HG03442 (cell line): ENCODE measurements around the gene VAMP8.
A peak's percentile ranks its signal among the peaks of the same experiment; 100 is the strongest.
"Not testable (repeated sequence)": the region's sequence is repeated elsewhere in the genome, so short reads cannot be mapped to it uniquely, and the experiment has no call there.

Experiments
- ATAC-seq: cut with Tn5 transposase; IDR thresholded peaks from one replicate; pipeline ENCODE4 v1.9.1; 2021; ENCODE audit warnings: mild to moderate bottlenecking, moderate library complexity; ENCODE audit not compliant: unreplicated experiment

The VAMP8 gene

DNA sequence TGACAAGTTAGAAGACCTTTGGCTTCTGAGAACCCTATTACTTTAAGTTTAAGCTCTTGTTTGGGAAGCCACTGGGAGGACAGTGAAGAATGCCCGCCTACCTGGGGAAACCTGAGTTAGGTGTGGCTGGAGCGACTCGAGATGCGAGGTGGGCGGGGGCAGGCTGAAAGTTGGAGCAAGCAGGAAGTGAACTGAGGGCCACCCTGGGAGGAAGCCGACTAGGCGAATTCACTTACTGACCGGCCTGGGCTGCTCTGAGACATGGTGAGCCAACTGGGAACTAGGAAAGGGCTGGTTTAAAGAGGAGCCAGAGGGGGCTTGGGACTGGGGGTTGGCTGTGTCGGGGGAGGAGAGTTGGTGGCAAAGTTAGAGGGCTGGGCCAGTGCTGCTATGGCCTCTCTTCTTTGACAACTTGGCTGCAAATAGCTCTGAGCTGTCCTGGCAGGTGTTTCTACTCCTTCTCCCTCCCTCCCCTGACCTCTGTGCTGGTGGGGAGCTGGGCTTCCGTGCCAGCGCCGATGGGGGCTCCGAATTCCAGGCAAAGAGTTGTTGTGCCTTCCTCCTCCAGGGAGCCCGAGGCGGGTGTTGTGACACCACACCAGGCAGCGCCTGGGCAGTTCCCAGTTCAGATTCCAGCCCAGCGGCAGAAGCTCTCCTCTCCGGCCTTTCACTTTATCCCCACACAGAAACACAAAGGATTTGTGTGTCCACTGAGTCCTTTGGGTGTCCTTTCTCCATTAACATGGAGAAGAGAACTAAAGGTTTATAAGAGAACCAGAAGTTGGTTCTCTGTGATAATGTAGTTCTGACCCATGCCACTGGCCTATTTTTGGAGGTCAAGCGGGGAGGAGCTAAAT, at the start of gene VAMP8:
Gene VAMP8, plus strand, starts transcription at position 201 of the 857 bp plus-strand sequence. Its CDS starts 61 bp downstream, at position 262.
- ATAC-seq, result peak; percentile 65

- ATAC-seq, result no peak
Measured at GRCh38 chr2:85527787-85528186, 49.6 kb upstream of the VAMP8 start.

- ATAC-seq, result no peak
Measured at GRCh38 chr2:85528355-85528754, 49.0 kb upstream of the VAMP8 start.

GRCh38 chr2:85529809-85530208, 47.6 kb upstream of the VAMP8 start:
- no peak for ATAC-seq

DNA sequence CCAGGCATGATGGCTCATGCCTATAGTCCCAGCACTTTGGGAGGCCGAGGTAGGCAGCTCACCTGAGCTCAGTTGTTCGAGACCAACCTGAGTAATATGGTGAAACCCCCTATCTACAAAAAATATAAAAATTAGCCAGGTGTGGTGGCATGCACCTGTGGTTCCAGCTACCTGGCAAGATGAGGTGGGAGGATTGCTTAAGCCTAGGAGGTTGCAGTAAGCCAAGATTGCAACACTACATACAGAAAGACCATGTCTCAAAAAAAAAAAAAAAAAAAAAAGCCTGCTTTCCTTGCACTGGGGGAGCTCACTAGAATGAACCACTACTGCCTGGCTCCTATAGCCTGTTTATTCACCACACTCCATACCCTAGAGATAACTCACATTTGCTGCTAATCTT, 45.8 kb upstream of the VAMP8 start:
- no peak for ATAC-seq

DNA sequence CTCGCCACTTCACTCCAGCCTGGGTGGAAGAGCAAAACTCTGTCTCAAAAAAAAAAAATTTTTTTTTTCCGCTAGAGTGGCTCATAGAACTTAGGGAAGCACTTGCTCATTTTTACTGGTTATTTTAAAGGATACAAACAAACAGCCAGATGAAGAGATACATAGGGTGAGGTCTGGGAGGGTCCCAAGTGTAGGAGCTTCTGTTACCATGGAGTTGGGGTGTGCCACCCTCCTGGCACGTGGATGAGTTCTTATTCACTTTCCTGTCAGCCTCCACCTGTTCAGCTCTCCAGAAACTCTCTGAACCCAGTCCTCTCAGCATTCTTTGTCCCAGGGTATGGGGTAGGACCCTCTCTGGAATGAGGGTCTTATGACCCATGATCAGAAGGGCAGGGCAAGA, 43.3 kb upstream of the VAMP8 start:
- no peak for ATAC-seq

DNA sequence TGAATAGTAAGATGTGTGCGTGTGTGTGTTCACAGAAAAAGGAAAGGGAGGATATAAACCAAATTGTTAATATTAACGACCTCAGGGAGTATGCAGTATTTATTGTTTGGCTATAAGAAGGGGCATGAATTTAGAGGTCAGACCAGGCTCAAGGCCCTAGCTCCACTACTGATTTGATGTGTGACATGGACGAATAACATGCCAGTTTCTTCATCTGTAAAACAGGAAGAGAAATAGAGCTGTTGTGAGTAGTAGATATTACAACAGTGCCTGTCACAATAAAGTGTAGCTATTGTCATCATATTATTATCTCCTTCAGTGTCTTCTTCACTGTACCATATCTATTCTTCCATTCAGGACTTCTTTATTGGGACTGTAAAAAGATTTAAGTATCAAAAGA, 42.5 kb upstream of the VAMP8 start:
- ATAC-seq, result no peak

GRCh38 chr2:85536479-85536878, 40.9 kb upstream of the VAMP8 start:
- ATAC-seq, result no peak

DNA sequence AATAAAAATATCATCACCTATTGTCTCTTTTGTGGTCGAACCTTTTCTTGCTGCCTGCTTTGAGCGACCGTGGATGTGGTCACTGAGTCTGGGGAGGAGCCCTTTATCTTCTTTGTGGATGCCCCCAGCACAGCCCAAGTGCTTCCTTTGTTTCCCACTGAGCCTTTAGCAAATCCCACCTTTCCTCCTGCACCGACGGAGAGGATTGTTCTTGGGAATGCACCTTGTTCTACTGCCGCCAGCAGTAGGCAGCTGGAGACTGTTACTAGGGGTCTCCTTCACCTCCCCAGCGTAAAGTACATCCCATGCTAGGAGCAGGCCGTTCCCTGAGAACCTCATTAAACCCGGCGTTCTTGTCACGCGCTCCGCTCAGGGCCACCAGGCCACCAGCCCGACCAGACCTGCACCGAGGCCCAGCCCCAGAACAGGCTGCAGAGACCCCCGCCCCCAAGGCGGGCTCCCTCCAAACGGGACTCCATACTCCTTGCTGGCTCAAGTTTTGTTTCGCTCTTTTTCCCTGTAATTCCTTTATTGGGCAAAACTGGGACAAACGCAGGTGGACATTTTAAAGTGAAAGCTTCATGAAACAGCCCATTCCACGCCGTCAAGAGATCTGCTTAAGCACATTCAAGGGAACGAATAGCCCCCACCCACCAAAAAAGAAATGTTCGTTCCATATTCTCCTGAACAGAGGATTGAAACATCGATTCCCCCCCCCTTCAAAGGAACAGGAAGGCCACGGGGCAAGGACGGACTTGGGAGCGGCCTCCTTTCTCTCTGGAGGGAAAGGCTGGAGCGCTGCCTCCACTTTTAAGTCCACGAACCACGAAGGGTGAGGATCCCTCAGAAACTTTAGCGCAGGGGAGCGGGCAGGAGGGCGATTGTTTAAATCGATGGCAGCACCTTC, 39.5 kb upstream of the VAMP8 start:
- no peak for ATAC-seq

DNA sequence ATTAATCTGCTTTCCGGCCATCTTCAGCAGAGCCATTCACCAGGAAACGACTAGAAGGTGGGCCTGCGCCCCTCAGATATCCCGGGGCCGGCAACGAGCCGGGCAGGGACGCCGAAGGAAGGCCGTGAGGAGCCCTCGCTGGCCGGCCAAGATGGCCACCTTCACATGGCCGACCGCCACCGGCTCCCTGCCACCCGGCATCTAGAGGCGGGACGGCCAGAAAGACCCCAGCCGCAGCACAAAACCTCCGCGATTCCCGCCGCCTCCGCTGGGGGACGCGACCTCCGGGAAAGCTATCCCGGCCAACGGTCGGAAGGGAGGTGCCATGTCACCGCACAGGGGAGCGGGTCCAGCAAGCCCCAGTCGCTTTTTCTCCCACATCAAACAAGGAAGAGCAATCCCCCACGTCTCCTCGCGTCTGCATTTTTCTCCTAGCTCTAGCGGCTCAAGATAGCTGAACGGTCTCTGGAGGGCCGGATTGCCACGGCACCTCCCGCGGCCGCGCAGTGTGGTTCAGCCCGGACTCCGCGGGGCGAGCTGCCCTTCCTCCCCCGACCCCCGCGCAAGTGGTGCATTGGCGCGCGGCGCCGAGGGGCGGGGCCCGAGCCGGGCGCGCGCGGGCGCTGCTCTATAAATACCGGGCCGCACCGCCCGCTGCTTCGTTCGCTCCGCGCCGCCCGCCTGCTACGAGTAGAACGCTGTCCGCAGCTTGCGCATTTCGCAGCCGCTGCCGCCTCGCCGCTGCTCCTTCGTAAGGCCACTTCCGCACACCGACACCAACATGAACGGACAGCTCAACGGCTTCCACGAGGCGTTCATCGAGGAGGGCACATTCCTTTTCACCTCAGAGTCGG, 38.7 kb upstream of the VAMP8 start, which contains the start of gene MAT2A:
Gene MAT2A, plus strand, starts transcription at position 662 of the 854 bp plus-strand sequence. Its CDS starts 120 bp downstream, at position 782.
- ATAC-seq, result peak; percentile 62

DNA sequence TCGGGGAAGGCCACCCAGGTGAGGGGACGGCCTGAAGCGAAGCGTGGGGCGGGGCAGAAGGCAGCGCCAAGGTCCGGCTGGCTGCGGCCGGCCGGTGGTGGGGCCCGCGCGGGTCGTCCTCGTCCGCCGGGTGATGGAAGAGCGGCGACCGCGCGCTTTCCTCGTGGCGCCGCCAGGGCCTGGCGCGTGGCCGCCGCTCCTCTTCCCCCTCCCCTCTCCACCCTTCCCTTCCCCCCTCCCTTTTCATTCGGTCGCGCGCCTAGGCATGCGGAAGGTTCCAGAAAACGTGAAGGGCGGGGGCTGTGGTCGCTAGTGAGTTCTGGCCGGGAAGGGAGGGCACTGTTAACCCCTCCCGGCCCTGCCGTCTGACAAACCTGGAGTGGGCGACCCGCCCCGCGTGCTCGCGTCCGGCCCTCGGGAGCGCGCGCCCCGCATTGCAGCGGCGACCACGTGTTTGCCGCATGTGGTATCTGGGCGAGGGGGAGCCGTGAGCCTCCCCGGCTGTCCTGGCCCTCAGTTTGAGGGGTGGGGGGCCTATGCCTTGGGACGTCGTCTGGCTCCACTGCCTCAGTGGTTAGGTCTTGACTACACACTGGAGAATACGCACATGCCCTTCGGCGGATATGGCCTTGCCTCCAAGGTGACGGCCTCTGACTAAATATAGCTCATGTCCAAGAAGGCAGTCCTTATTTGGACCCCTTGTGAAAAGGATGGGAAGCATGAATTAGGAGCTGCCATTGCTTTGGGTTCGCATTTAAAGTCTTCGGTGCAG, 37.8 kb upstream of the VAMP8 start:
- peak; percentile 23 for ATAC-seq

DNA sequence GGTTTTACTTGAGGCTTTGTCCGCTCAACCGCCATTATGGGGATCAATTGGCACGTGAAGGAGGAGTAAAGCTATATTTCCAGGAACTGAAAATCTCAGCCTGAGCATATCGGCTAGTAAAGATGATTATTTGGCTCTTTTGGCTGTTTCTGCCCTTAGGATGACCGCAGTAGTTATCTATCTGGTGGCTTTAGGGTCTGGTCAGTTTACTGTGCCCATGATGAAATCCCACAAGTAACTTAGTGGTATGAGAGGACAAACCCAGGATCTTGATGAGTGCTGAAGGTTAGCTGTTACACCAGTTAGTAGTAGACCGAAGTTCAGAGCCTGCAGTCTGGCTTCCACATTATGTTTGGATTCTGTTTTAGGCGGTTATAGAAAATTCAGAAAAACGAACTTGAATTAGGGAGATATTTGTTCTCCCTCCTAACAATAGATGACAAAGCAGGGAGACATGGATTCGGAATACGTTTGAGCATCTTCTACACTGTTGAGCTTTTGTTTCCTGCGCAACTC, 37.2 kb upstream of the VAMP8 start:
- no peak for ATAC-seq

GRCh38 chr2:85541262-85541661, 36.1 kb upstream of the VAMP8 start:
- ATAC-seq, result no peak

DNA sequence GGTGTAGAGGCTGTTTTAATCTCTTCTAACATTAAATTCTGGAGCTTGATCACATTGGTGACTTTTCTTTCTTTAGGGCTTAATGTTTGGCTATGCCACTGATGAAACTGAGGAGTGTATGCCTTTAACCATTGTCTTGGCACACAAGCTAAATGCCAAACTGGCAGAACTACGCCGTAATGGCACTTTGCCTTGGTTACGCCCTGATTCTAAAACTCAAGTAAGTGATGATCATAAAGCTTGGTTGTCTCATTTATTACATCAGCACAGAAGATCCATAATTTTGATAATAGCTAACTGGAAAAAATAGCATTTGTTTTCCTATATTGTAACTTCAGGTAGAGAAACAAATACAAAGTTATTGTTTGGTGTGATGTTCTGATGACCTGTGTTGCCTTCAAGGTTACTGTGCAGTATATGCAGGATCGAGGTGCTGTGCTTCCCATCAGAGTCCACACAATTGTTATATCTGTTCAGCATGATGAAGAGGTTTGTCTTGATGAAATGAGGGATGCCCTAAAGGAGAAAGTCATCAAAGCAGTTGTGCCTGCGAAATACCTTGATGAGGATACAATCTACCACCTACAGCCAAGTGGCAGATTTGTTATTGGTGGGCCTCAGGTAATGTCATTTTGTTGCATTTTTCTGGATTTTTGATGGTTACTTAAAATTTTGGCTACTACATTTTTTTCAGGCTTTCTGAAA, 35.5 kb upstream of the VAMP8 start:
- ATAC-seq, result no peak

DNA sequence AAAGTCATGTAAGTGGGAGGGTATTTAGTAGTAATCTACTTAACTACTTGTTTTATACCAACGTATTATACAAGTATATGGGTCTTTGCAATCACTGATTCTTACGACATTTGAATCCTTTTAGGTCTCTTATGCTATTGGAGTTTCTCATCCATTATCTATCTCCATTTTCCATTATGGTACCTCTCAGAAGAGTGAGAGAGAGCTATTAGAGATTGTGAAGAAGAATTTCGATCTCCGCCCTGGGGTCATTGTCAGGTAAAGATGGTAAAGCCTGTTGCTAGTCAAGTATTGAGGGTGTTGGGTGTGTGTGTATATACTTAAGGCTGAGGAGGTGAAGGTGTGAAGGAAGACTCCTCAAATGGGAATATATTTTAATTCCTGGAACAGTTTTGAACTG, 34.6 kb upstream of the VAMP8 start:
- ATAC-seq, result no peak

- ATAC-seq, result not testable (repeated sequence)
Measured at GRCh38 chr2:85544254-85544691, 33.1 kb upstream of the VAMP8 start.

- ATAC-seq, result not testable (repeated sequence)
Measured at GRCh38 chr2:85544915-85545779, 32.2 kb upstream of the VAMP8 start.

DNA sequence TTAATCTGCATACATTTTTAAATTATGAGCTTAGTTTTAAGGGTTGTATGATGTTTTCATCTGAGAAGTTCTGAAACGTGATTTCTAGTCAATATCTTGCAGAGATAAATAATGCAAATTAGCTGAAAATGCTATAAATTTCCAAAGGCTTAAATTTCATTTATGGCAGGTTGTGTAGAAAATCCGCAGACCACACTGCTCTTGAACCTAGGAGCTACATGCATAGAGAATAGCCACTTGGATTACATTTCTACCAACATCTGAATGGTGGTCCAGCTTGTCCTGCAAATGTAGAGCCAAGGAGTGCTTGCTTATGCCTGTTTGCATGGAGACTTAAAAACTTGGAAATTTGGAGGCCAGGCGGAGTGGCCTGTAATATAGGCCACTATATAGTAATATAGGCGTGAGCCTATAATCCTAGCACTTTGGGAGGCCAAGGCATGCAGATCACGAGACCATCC, 31.6 kb upstream of the VAMP8 start:
- no peak for ATAC-seq
